ENCODE measurements around the gene COMMD6. TPM values are rescaled to one million over a fixed set of nuclear protein-coding genes. Genes with fewer than 3 reads are reported as not detected.

The COMMD6 gene
- total and polyA plus RNA-seq, 2 donors (not counting 1 experiment from before 2014, with no cell fraction given) = 78.0 to 153 TPM

DNA sequence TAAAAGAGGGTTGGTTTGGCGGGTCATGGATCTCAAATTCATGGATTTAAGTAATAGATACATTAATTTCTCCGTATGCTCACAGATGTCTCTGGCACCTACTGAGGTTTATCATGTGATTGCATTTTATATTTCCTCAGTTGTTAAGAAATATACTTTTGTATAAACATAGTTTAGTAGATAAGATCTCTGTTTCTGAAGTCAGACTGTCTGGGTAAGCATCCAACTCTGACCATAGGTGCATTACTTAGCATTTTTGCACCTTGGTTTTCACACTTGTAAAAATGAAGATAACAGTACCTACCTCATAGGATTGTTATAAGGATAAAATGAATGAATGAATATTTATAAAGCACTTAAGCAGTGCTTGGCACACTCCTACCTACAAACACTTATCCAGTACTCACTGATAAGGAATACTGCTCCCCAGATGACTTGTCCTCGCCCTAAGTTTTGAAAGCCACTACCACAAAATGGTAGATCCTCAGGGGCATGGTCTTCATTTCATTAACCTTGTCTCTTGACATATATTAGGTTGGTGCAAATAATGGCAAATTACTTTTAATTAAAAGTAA is 26.5 kb downstream of the COMMD6 start:
- TF ChIP-seq EZH2 (IDR thresholded peaks at IDR 0.05; ENCODE audit: borderline replicate concordance, insufficient read depth, low read depth, low read length, poor library complexity, severe bottlenecking) = no peak
- TF ChIP-seq, protein P1, sequence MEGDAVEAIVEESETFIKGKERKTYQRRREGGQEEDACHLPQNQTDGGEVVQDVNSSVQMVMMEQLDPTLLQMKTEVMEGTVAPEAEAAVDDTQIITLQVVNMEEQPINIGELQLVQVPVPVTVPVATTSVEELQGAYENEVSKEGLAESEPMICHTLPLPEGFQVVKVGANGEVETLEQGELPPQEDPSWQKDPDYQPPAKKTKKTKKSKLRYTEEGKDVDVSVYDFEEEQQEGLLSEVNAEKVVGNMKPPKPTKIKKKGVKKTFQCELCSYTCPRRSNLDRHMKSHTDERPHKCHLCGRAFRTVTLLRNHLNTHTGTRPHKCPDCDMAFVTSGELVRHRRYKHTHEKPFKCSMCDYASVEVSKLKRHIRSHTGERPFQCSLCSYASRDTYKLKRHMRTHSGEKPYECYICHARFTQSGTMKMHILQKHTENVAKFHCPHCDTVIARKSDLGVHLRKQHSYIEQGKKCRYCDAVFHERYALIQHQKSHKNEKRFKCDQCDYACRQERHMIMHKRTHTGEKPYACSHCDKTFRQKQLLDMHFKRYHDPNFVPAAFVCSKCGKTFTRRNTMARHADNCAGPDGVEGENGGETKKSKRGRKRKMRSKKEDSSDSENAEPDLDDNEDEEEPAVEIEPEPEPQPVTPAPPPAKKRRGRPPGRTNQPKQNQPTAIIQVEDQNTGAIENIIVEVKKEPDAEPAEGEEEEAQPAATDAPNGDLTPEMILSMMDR (IDR thresholded peaks at IDR 0.05) = no peak
- ChIA-PET POLR2A (no interaction called here), CTCF (no interaction called here)
- Histone ChIP-seq H3K27ac (ENCODE audit: low read length in 2 of 2) (no peak overlapping the region), H3K27me3 (replicated peaks in 1 of 4; ENCODE audit: control extremely low read depth in 1 of 4, control insufficient read depth in 3 of 4, insufficient read depth in 4 of 4, low read length in 3 of 4) (no peaks in the 10 kb centered on the region), H3K4me3 (ENCODE audit: control extremely low read depth in 1 of 5, extremely low read depth in 1 of 5, insufficient read depth in 1 of 5, low read depth in 2 of 5, low read length in 4 of 5) (no peak overlapping the region), H3K4me2 (replicated peaks; ENCODE audit: low read depth, low read length, poor library complexity, severe bottlenecking) (no peak overlapping the region), H3K9me3 (ENCODE audit: control extremely low read depth in 1 of 3, control insufficient read depth in 2 of 3, insufficient read depth in 1 of 3, low read length in 2 of 3) (peaks cover 0 to 5% (median 0%) of the 10 kb centered on the region in 3 donors), H3K9ac (ENCODE audit: low read length) (no peak overlapping the region), H3K79me2 (ENCODE audit: control insufficient read depth, insufficient read depth, low read length) (no peaks in the 10 kb centered on the region), H2AFZ (ENCODE audit: insufficient read depth, low read depth, low read length, poor library complexity, severe bottlenecking) (no peak overlapping the region), H3K36me3 (replicated peaks in 1 of 2; ENCODE audit: control extremely low read depth in 1 of 2, control insufficient read depth in 1 of 2, extremely low read depth in 1 of 2, insufficient read depth in 2 of 2, low read length in 1 of 2) (no peaks in the 10 kb centered on the region), H4K20me1 (ENCODE audit: control insufficient read depth, insufficient read depth, low read length, poor library complexity, severe bottlenecking) (no peaks in the 10 kb centered on the region), H3K4me1 (ENCODE audit: control insufficient read depth in 2 of 2, insufficient read depth in 2 of 2, low read length in 2 of 2) (peaks cover 22 to 24% of the 10 kb centered on the region in 2 donors)
- H3K4me3 Mint-ChIP-seq = no peak overlapping the region
- no peaks in the 10 kb centered on the region for H3K9me3 Mint-ChIP-seq (ENCODE audit: insufficient read depth)
- DNase-seq = no peak
- H3K4me1 Mint-ChIP-seq = peaks cover 20% of the 10 kb centered on the region
- WGBS (ENCODE audit: insufficient coverage) = 100% methylated on average over 1 of the region's 3 CpGs
- H3K27me3 Mint-ChIP-seq = no peaks in the 10 kb centered on the region
- H3K27ac Mint-ChIP-seq = no peak overlapping the region
- intact Hi-C loops (cut with micrococcal nuclease) = no loop called here
- ATAC-seq (ENCODE audit: low read depth) = no peak

DNA sequence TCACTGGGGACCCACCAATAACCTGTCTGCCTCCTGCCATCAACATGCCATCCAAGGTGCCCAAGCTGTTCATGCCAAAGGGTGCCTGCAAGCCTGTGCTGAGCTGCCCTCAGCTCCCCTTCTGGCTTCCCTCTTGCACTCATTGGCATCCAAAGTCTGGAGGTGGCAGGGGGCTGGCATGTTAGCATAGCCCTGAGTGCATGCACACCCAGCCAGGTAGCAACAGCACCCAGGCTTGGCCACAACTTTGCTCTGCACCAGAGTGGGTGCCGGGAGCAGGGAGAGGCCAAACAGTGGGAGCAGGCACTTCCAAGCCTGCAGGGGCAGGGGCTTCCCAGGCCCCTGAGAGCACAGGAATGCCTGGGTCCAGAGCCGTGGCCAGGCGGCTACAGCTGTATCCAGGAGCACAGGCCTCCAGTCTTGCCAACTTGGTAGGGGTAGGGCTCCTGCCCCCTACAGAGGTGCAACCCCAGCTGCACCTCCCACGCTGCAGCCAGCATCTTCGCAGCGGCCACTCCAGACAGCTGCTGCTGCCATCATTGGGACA is 29.6 kb downstream of the COMMD6 start:
- Histone ChIP-seq H3K27ac (ENCODE audit: low read length in 2 of 2) (no peak overlapping the region), H3K9ac (ENCODE audit: low read length) (no peak overlapping the region), H3K79me2 (ENCODE audit: control insufficient read depth, insufficient read depth, low read length) (no peaks in the 10 kb centered on the region), H3K4me2 (replicated peaks; ENCODE audit: low read depth, low read length, poor library complexity, severe bottlenecking) (no peak overlapping the region), H3K9me3 (ENCODE audit: control extremely low read depth in 1 of 3, control insufficient read depth in 2 of 3, insufficient read depth in 1 of 3, low read length in 2 of 3) (peaks cover 0 to 5% (median 0%) of the 10 kb centered on the region in 3 donors), H4K20me1 (ENCODE audit: control insufficient read depth, insufficient read depth, low read length, poor library complexity, severe bottlenecking) (no peaks in the 10 kb centered on the region), H3K27me3 (replicated peaks in 1 of 4; ENCODE audit: control extremely low read depth in 1 of 4, control insufficient read depth in 3 of 4, insufficient read depth in 4 of 4, low read length in 3 of 4) (no peaks in the 10 kb centered on the region), H2AFZ (ENCODE audit: insufficient read depth, low read depth, low read length, poor library complexity, severe bottlenecking) (no peak overlapping the region), H3K4me3 (ENCODE audit: control extremely low read depth in 1 of 5, extremely low read depth in 1 of 5, insufficient read depth in 1 of 5, low read depth in 2 of 5, low read length in 4 of 5) (no peak overlapping the region), H3K4me1 (ENCODE audit: control insufficient read depth in 2 of 2, insufficient read depth in 2 of 2, low read length in 2 of 2) (peaks cover 18% of the 10 kb centered on the region in 2 donors), H3K36me3 (replicated peaks in 1 of 2; ENCODE audit: control extremely low read depth in 1 of 2, control insufficient read depth in 1 of 2, extremely low read depth in 1 of 2, insufficient read depth in 2 of 2, low read length in 1 of 2) (no peaks in the 10 kb centered on the region)
- TF ChIP-seq, protein P1 (IDR thresholded peaks at IDR 0.05) = no peak
- TF ChIP-seq EZH2 (IDR thresholded peaks at IDR 0.05; ENCODE audit: borderline replicate concordance, insufficient read depth, low read depth, low read length, poor library complexity, severe bottlenecking) = no peak
- Mint-ChIP-seq H3K4me1 (peaks cover 13% of the 10 kb centered on the region), H3K4me3 (no peak overlapping the region), H3K27ac (no peak overlapping the region), H3K9me3 (ENCODE audit: insufficient read depth) (no peaks in the 10 kb centered on the region), H3K27me3 (no peaks in the 10 kb centered on the region)
- WGBS (ENCODE audit: insufficient coverage) = 98% methylated on average over 6 of the region's 6 CpGs
- ATAC-seq (ENCODE audit: low read depth) (no peak), DNase-seq (no peak)
- intact Hi-C loops (cut with micrococcal nuclease) = no loop called here
- CTCF ChIA-PET = no interaction called here
- POLR2A ChIA-PET = no interaction called here

All from B cell (primary cell).